T-cell (primary cell): Measurements from ENCODE around the gene FDX2. TPM values are rescaled to one million over a fixed set of nuclear protein-coding genes. Genes with fewer than 3 reads are reported as not detected.

ENCODE experiments used
- ATAC-seq, 4 experiments: fragments of 200-7000 bp in 3 of 4; fragments of 150-1000 bp in 1 of 4; cut with Tn5 transposase; replicated peaks in 1 of 4; 1 replicate in 3 of 4; 2 replicates in 1 of 4; pipeline ENCODE4 v1.10.0; 2021; ENCODE audit warnings: moderate library complexity in 3 of 4, mild to moderate bottlenecking in 2 of 4, moderate number of reproducible peaks in 1 of 4
- CTCF ChIA-PET, 2 donors: fragments of 300-600 bp; sonication (Branson Sonifier 250); formaldehyde crosslinking; loops; one replicate each; lab custom pipeline; 2022; ENCODE audit warnings: antibody characterized with exemption in 2 of 2; lab: Charles Lee
- POLR2A ChIA-PET, 2 donors: fragments of 300-600 bp; sonication (Branson Sonifier 250); formaldehyde crosslinking; loops; one replicate each; lab custom pipeline; 2022; ENCODE audit warnings: antibody characterized with exemption in 2 of 2; lab: Charles Lee
- DNase-seq, 35 experiments: peaks; one replicate each; pipeline versions ENCODE4 v3.0.0 to v3.0.0-alpha.2; 2013 to 2023
- H3K27ac ChIP-seq: one replicate; pipeline ENCODE4 v1.5.1; 2013; ENCODE audit warnings: low read length
- H3K27me3 ChIP-seq, 2 experiments: replicated peaks in 1 of 2; 1 replicate in 1 of 2; 2 replicates in 1 of 2; pipeline versions ENCODE4 v1.6.1 to v1.7.0; 2013; ENCODE audit warnings: low read length in 1 of 2, mixed read lengths in 1 of 2; ENCODE audit not compliant: control insufficient read depth in 2 of 2, insufficient read depth in 2 of 2; ENCODE audit errors: extremely low read depth in 1 of 2
- H3K36me3 ChIP-seq, 2 donors: 1 replicate in 1 of 2; 2 replicates in 1 of 2; pipeline versions ENCODE4 v1.6.1 to v1.7.0; 2013; ENCODE audit warnings: low read length in 1 of 2; ENCODE audit not compliant: control insufficient read depth in 2 of 2, insufficient read depth in 1 of 2; ENCODE audit errors: extremely low read depth in 1 of 2
- H3K4me1 ChIP-seq, 2 experiments: 1 replicate in 1 of 2; 2 replicates in 1 of 2; pipeline versions ENCODE4 v1.6.1 to v1.7.0; 2013; ENCODE audit warnings: low read length in 2 of 2, mixed read lengths in 1 of 2; ENCODE audit not compliant: insufficient read depth in 2 of 2, control insufficient read depth in 1 of 2; ENCODE audit errors: extremely low read depth in 1 of 2
- H3K4me3 ChIP-seq, 2 donors: 1 replicate in 1 of 2; 2 replicates in 1 of 2; pipeline versions ENCODE4 v1.5.1 to v1.7.0; 2013; ENCODE audit warnings: mild to moderate bottlenecking in 2 of 2, low read length in 1 of 2, moderate library complexity in 1 of 2; ENCODE audit not compliant: control insufficient read depth in 1 of 2; ENCODE audit errors: extremely low read depth in 1 of 2
- H3K9me3 ChIP-seq: 2 replicates; pipeline ENCODE4 v1.7.0; 2013
- H3K27ac Mint-ChIP-seq, 2 donors: one replicate each; pipeline ENCODE4 v1.8.0; 2020 to 2021; ENCODE audit warnings: mild to moderate bottlenecking in 2 of 2, mixed read lengths in 2 of 2
- H3K27me3 Mint-ChIP-seq, 2 donors: one replicate each; pipeline ENCODE4 v1.8.0; 2021 to 2022; ENCODE audit warnings: mixed read lengths in 2 of 2
- H3K36me3 Mint-ChIP-seq: one replicate; pipeline ENCODE4 v1.8.0; 2021; ENCODE audit warnings: mixed read lengths
- H3K4me1 Mint-ChIP-seq, 3 donors: one replicate each; pipeline ENCODE4 v1.8.0; 2020 to 2022; ENCODE audit warnings: mixed read lengths in 3 of 3, mild to moderate bottlenecking in 1 of 3
- H3K4me3 Mint-ChIP-seq, 3 donors: one replicate each; pipeline ENCODE4 v1.8.0; 2020 to 2022; ENCODE audit warnings: mild to moderate bottlenecking in 3 of 3, mixed read lengths in 3 of 3, moderate library complexity in 3 of 3
- H3K9me3 Mint-ChIP-seq, 3 donors: one replicate each; pipeline ENCODE4 v1.8.0; 2020 to 2022; ENCODE audit warnings: mixed read lengths in 3 of 3
- WGBS: methylation state at CpG from one replicate; pipeline ENCODE4 v1.1.5; 2013; ENCODE audit warnings: missing lambda C conversion rate; ENCODE audit not compliant: insufficient coverage; 5-methylcytosine and 5-hydroxymethylcytosine counted together
- total RNA-seq, 35 experiments: library from RNA in 6 of 35; stranded (reverse) in 6 of 35; fragments of 120-200 nt in 1 of 35; gene quantifications; one replicate each; pipeline versions ENCODE4 v1.2.1 to v1.2.4 and lab custom pipeline; 2013 to 2026

The FDX2 gene
- total RNA-seq, 5 donors from 2014 or later (not counting 1 experiment from before 2014, with no cell fraction given) = 5.7 to 16.8 (median 11.4) TPM

GRCh38 chr19:10356431-10356830 lies 40.6 kb upstream of the FDX2 start:
- peaks cover 29% of the 10 kb centered on the region for H3K36me3 Mint-ChIP-seq
- CTCF ChIA-PET = no interaction called here

DNA sequence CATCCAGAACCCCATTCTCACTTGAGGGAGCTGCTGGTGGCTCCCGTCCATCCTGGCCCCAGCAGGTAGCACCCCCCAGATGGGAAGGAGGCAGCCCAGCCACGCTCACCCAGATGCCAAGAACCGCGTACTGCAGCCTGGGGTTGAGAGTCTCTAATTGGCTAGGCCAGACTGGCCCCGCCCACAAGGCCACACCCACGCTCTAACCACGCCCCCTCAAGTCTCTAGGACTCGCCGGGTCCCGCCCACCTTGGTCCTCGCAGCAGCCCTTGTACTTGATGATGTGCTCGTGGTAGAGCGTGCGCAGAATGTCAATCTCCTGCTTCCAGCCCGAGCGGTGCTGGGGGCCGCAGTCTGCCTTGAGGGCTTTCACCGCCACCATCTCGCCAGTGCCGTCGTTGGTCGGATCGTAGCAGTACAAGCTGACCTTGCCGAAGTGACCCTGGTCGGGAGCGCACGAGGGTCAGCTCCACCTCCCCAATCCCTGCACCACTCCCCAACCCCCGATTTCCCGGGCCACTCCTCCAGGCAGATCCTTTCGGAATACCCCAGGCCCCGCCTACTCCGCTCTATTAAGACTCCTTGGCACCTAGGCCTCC lies 38.1 kb upstream of the FDX2 start:
- H3K27ac ChIP-seq = no peak overlapping the region
- WGBS = 97% methylated on average over 29 of the region's 32 CpGs
- H3K27ac Mint-ChIP-seq = no peak overlapping the region
- ChIA-PET CTCF (no interaction called here), POLR2A (interaction anchor here in 1 of 2 donors (0.6 kb wide), 1 partner anchor 12 kb away, joined by 4 read pairs; no protein-coding TSS in a partner anchor)
- peaks cover 19% of the 10 kb centered on the region for H3K36me3 Mint-ChIP-seq
- no peaks in the 10 kb centered on the region for H3K9me3 ChIP-seq
- H3K27me3 ChIP-seq = no peaks in the 10 kb centered on the region
- H3K4me1 ChIP-seq = no peaks in the 10 kb centered on the region
- ATAC-seq (peak in 3 of 4 experiments; percentile 53 to 60 (median 55)), DNase-seq (peak in 21 of 35 experiments; percentile 8 to 48 (median 25))
- H3K9me3 Mint-ChIP-seq = no peaks in the 10 kb centered on the region
- H3K4me3 Mint-ChIP-seq = no peak overlapping the region
- H3K4me3 ChIP-seq = no peak overlapping the region
- no peaks in the 10 kb centered on the region for H3K4me1 Mint-ChIP-seq
- peaks cover 41 to 58% of the 10 kb centered on the region in 2 donors for H3K36me3 ChIP-seq
- H3K27me3 Mint-ChIP-seq = no peaks in the 10 kb centered on the region

More at GRCh38 chr19:10356431-10356830, 40.6 kb upstream of the FDX2 start:
- Histone ChIP-seq H3K36me3 (peaks cover 39 to 62% of the 10 kb centered on the region in 2 donors), H3K9me3 (no peaks in the 10 kb centered on the region), H3K4me3 (no peak overlapping the region), H3K27me3 (no peaks in the 10 kb centered on the region), H3K27ac (no peak overlapping the region), H3K4me1 (no peaks in the 10 kb centered on the region)
- Mint-ChIP-seq H3K4me1 (no peaks in the 10 kb centered on the region), H3K27ac (no peak overlapping the region), H3K9me3 (no peaks in the 10 kb centered on the region), H3K27me3 (no peaks in the 10 kb centered on the region), H3K4me3 (no peak overlapping the region)
- POLR2A ChIA-PET = no interaction called here
- no peak for ATAC-seq
- 97% methylated on average over 9 of the region's 12 CpGs for WGBS
- no peak for DNase-seq

DNA sequence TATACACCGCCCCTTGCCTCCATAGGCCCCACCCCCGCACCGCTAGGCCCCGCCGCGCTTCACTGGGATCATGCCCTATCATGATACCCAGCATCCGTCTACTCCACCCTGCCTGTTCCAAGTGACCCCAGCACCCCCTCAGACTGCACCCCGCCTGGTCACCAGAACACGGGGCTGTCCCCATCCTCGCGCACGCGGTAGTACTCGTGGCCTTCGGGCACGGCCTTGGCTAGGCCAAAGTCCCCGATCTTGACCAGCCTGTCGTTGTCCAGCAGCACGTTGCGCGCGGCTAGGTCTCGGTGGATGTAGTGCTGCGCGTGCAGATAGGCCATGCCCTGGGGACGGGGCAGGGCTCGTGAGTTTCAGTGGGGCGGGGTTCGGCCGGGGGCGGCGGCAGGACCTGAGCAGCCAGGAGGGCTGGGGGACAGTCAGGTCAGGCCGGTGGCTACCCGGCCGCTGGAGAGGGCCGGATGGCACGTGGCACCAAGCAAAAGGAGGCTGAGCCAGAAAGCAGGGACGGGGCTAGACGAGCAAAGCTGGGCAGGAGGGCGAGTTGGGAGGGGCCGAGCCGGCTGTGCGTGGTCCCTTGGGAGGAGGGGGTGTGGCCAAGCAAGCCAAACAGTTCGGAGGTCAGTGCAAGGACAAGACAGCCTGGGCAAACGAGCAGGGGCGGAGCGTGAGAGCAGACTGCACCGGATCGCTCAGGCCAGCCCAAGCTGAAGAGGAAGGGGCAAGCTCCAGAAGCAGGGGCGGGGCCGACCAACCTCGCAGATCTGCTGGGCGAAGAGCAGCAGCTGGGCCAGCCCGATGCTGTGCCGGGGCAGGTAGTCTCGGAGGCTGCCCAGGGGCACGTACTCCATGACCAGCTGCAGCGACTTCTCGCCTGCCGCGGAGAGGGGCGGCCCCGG lies 37.2 kb upstream of the FDX2 start:
- Histone ChIP-seq H3K36me3 (peaks cover 38 to 53% of the 10 kb centered on the region in 2 donors), H3K9me3 (no peaks in the 10 kb centered on the region), H3K4me1 (no peaks in the 10 kb centered on the region), H3K27me3 (no peaks in the 10 kb centered on the region), H3K4me3 (no peak overlapping the region), H3K27ac (no peak overlapping the region)
- Mint-ChIP-seq H3K9me3 (no peaks in the 10 kb centered on the region), H3K27ac (no peak overlapping the region), H3K27me3 (no peaks in the 10 kb centered on the region), H3K36me3 (peaks cover 19% of the 10 kb centered on the region), H3K4me3 (no peak overlapping the region), H3K4me1 (no peaks in the 10 kb centered on the region)
- DNase-seq = no peak
- ATAC-seq = no peak
- ChIA-PET POLR2A (no interaction called here), CTCF (no interaction called here)
- 97% methylated on average over 53 of the region's 63 CpGs for WGBS

DNA sequence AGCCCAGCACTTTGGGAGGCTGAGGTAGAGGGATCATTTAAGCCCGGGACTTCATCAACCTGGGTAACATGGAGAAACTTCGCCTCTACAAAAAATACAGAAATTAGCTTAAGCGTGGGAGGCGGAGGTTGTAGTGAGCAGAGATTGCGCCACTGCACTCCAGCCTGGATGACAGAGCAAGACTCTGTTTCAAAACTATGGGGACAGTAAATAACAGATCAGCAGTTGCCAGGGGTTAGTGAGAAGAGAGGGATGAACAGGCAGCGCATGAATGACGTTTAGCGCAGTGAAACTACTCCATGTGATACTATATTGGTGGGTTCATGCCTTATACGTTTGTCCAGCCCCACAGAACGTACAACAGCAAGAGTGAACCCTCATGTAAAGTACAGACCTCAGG lies 30.7 kb upstream of the FDX2 start:
- no peaks in the 10 kb centered on the region for H3K9me3 Mint-ChIP-seq
- no peak overlapping the region for H3K27ac Mint-ChIP-seq
- Histone ChIP-seq H3K4me3 (no peak overlapping the region), H3K27ac (no peak overlapping the region), H3K4me1 (no peaks in the 10 kb centered on the region), H3K36me3 (peaks cover 8 to 11% of the 10 kb centered on the region in 2 donors), H3K27me3 (no peaks in the 10 kb centered on the region), H3K9me3 (no peaks in the 10 kb centered on the region)
- H3K4me1 Mint-ChIP-seq = no peaks in the 10 kb centered on the region
- H3K4me3 Mint-ChIP-seq = no peak overlapping the region
- no peaks in the 10 kb centered on the region for H3K27me3 Mint-ChIP-seq
- no peaks in the 10 kb centered on the region for H3K36me3 Mint-ChIP-seq
- DNase-seq (peak in 1 of 35 experiments; percentile 9), ATAC-seq (no peak)
- POLR2A ChIA-PET = no interaction called here
- CTCF ChIA-PET = no interaction called here
- 93% methylated on average over 8 of the region's 10 CpGs for WGBS

GRCh38 chr19:10344780-10345179 lies 29.0 kb upstream of the FDX2 start:
- Histone ChIP-seq H3K36me3 (peaks cover 0 to 2% of the 10 kb centered on the region in 2 donors), H3K27me3 (no peaks in the 10 kb centered on the region), H3K27ac (no peak overlapping the region), H3K4me1 (peaks cover 0 to 13% of the 10 kb centered on the region in 2 experiments), H3K4me3 (no peak overlapping the region), H3K9me3 (no peaks in the 10 kb centered on the region)
- Mint-ChIP-seq H3K9me3 (no peaks in the 10 kb centered on the region), H3K4me3 (no peak overlapping the region), H3K27me3 (no peaks in the 10 kb centered on the region), H3K27ac (no peak overlapping the region), H3K4me1 (peaks cover 7 to 9% (median 8%) of the 10 kb centered on the region in 3 donors), H3K36me3 (no peaks in the 10 kb centered on the region)
- 91% methylated on average over 4 of the region's 10 CpGs for WGBS
- ChIA-PET CTCF (no interaction called here), POLR2A (interaction anchor here in 1 of 2 donors (0.6 kb wide), 2 partner anchors 38 to 59 kb away, joined by 3 to 4 read pairs; no protein-coding TSS in a partner anchor)
- DNase-seq (no peak), ATAC-seq (no peak)

GRCh38 chr19:10343495-10343894 lies 27.7 kb upstream of the FDX2 start:
- H3K36me3 ChIP-seq = no peaks in the 10 kb centered on the region
- ATAC-seq (no peak), DNase-seq (no peak)
- Mint-ChIP-seq H3K9me3 (no peaks in the 10 kb centered on the region), H3K27ac (no peak overlapping the region), H3K36me3 (no peaks in the 10 kb centered on the region), H3K4me3 (no peak overlapping the region), H3K27me3 (no peaks in the 10 kb centered on the region), H3K4me1 (peaks cover 20 to 22% (median 20%) of the 10 kb centered on the region in 3 donors)
- ChIA-PET POLR2A (no interaction called here), CTCF (interaction anchor here in 1 of 2 donors (0.7 kb wide), 2 partner anchors 530 to 820 kb away, joined by 3 to 4 read pairs; no protein-coding TSS in a partner anchor)
- WGBS = no CpG with 5 or more reads among the region's 2 CpGs
- no peaks in the 10 kb centered on the region for H3K27me3 ChIP-seq
- peaks cover 4 to 25% of the 10 kb centered on the region in 2 experiments for H3K4me1 ChIP-seq
- no peak overlapping the region for H3K27ac ChIP-seq
- no peaks in the 10 kb centered on the region for H3K9me3 ChIP-seq
- no peak overlapping the region for H3K4me3 ChIP-seq
